NCI-H82 (cell line): ENCODE measurements around the gene RNF114.
A peak's percentile ranks its signal among the peaks of the same experiment; 100 is the strongest.
"Not testable (repeated sequence)": the region's sequence is repeated elsewhere in the genome, so short reads cannot be mapped to it uniquely, and the experiment has no call there.

Source experiments
- DNase-seq: peaks from one replicate; lab custom pipeline; 2025; lab: John Stamatoyannopoulos, UW

The RNF114 gene

DNA sequence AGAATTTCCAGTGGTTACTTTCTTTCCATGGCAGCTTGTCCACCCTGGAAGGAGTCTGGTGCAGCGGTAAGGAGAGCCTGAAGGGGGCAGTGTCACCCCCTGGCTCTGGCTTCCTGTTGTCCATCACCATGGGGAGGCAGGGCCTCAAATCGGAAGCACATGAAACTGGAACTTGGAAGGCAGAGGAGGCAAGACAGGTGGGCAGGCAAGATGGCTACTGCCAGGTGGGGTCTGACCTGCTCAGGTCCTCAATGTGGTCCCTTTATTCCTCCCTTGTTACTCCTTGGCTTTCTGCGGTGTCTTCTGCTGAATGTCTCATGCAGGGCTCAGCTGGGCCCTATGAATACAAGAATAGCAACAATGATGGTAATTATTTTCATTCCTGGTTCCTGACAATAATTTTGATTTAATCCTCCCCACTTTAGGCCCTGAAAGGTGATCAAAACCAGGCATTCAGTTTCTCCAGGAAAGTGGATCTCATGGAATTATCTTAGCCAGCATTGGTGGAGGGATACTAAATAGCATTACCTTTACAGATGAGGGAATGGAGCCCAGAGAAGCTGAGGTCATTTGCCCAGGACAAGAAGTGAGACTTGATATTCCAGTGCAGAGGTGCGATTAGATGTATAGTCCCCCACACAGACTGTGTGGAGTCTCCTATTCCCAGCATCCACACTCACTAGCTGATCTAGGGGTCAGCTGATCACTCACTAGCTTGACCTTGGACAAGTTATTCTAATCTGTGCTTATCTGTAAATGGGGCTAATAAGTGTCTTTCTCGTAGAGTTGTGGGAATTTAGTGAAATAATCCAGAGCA lies 29.0 kb downstream of the RNF114 start:
- DNase-seq: peak; percentile 77

DNA sequence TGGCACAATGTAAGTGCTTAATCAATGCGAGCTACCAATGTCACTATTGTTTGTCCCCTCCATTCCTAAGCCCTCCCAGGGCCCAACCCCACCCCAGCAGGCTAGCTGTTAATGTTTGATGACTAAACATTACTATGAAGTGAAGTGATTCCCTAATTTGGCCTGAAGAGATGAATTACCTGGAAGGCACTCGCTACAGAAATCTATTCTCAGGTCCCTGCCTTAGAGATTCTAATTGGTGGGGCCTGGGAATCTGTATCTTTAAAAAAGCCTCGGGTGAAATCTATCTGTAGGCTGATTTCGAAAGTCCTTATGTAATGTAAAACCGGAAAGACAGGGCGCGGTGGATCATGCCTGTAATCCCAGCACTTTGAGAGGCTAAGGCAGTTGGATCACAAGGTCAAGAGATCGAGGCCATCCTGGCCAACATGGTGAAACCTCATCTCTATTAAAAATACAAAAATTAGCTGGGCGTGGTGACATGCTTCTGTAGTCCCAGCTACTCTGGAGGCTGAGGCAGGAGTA lies 29.6 kb downstream of the RNF114 start:
- no peak for DNase-seq

DNA sequence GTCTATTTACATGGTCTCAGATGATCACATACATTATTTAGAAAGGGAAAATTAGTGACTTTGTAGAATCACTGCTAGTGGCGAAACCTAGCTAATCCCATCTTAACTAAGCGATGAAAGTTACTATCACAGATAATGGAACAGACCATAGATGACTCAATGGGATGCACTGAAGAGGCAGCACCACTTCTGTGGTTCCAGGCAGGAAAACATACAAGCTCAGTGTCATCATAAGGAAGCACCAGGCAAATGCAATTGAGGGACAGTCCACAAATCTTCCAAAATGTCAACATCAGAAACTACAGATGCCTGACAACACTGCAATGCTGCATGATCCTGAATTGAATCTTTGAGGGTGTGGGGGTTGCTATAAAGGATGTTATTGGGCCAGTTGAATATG lies 30.7 kb downstream of the RNF114 start:
- no peak for DNase-seq

DNA sequence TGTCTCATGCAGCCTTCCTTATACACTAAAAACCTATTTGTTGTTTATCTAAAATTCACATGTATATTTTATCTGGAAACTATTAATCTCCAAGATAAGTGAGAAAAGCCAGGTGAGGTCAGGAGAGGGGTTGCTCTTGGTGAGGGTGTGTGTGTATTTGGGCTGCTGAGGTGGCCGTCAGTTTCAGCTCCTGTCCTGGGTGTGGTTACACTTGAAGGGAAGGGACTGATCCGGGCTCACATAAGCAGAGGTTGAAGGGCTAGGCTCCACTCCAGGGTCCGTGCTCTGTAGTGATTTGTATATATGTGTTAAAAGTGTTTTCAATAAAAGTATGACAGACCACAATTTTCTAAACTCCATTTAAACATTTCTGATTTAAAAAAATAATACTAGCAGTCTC lies 33.0 kb downstream of the RNF114 start:
- DNase-seq: no peak

DNA sequence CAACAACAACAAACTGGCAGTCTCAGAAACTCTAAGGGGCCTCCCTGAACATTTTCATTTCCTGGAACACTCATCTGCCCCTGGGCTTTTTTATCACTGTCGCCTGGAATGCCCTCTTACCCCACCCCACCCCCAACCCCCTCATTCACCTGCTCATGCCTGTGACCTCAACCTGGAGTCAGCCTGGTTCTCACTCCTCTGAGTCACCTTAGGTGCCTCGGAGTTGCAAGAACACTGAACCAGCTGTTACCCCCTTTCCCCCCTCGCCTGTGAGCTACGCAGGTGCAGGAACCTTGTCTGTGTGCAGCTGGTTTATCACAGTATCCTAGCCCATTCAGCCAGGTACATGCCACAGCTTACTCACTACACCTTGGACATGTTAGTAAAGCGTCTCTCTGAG lies 33.7 kb downstream of the RNF114 start:
- DNase-seq: no peak

DNA sequence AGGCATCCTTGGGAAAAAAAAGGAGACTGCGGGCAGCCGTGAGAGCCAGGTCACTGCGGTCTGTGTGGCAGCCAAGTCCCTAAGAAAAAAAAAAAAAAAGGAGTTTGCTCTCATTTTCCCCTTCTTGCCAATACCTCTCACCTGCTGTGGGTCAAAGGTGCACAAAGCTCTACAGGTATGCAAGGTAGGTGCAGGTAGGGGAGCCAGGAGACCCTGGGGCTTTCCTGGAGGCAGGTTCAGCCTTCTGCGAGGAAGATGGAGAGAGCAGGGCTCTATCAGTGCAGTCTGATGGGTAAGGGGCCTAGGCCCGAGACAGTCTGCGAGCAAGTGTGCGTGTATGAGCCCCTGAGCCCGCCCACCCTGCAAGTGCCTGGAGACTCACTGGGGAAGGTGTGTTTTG lies 34.3 kb downstream of the RNF114 start:
- DNase-seq: no peak

DNA sequence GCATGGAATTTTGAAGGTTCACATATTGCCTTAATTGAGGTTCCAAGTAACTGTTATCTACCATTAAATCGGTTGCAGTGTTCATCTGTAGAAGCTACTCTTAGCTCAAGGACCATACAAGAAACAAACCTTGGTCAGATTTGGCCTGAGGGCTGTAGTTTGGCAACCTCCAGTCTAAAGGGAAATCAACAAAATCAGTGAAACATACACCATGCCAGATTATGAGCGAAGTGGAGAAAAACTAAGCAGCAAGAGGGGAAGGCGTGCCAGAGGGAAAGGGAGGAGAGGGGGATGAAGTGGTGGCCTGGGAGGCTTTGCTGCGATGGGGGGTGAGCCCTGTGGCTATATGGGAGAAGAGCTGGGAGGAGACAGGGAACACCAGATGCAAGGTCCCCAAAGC lies 37.8 kb downstream of the RNF114 start:
- no peak for DNase-seq

DNA sequence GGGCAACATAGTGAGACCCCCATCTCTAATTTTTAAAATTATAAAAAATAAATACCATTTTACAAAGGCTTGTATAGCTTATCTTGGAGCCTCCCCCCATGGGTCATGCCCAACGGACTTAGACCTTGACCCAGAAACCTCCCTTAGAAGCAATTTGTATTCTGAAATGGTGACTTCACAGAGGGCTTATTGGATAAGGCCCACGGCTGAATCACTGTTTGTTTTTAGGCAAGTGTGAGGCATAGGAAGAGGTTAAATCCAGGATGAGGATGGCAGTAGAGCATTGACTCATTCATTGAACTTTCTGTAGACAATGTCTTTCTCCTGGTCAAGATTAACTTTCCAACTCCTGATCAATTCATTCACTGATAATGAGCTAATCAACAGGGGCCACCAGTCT lies 40.3 kb downstream of the RNF114 start:
- no peak for DNase-seq

DNA sequence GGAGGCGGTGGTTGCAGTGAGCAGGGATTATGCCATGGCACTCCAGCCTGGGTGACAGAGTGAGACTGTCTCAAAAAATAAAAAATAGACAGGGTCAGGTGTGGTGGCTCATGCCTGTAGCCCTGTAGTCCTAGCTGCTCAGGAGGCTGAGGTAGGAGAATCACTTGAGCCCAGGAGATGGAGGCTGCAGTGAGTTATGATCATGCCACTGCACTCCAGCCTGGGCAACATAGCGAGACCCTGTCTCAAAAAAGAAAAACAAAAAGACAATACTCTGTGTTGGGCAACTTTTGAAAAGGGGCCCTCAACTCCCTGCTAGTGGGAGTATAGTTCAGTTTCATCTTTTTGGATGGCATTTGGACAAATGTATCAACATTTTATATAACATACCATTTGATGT lies 41.5 kb downstream of the RNF114 start:
- DNase-seq: not testable (repeated sequence)

DNA sequence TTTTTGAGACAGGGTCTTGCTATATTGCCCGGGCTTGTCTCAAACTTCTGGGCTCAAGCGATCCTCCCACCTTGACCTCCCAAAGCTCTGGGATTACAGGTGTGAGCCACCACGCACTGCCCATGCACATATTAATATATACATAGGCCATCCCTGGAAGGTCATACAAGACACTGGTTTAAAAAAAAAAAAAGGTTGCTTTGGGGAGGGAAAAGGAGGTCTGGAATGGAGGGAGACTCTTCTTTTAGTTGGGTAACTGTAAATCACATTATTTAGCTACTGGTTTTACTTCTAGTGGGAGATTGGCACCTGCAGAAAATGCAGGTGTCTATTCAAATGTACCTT lies 42.5 kb downstream of the RNF114 start:
- no peak for DNase-seq

DNA sequence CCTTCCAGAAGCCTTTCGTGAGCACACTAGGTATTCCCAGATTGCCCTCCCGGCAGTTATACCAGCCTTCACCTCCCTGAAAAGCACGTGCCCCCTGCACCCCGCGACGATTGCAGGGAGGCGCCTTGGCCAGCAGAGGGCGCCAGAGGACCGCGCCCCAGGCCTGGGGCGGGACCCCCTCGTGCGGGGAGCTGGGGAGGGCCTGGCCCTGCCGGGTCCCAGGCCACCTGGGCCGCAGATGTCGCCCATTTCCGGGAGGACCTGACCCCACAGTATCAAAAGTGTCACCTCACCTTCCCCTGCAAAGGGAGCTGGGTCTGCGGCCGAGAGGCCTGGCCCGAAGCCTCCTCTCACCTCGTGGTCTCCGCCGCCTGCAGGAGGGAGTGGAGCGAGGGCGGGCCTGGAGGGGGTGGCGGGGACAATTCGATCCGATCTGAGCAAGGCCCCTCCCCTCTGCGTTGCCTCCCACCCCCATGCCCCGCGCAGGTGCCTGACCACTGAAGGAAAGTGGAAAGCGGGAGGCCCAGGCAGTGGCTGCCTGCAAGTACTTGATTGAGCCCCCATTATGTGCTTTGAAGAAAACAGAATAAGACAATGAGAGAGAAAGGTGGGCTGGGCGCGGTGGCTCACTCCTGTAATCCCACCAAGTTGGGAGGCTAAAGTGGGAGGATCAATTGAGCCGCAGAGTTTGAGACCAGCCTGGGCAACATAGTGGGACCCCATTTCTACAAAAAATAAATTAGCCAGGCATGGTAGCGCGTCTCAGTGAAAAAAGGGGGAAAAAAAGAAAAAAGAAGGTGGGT lies 43.0 kb downstream of the RNF114 start:
- peak; percentile 88 for DNase-seq

DNA sequence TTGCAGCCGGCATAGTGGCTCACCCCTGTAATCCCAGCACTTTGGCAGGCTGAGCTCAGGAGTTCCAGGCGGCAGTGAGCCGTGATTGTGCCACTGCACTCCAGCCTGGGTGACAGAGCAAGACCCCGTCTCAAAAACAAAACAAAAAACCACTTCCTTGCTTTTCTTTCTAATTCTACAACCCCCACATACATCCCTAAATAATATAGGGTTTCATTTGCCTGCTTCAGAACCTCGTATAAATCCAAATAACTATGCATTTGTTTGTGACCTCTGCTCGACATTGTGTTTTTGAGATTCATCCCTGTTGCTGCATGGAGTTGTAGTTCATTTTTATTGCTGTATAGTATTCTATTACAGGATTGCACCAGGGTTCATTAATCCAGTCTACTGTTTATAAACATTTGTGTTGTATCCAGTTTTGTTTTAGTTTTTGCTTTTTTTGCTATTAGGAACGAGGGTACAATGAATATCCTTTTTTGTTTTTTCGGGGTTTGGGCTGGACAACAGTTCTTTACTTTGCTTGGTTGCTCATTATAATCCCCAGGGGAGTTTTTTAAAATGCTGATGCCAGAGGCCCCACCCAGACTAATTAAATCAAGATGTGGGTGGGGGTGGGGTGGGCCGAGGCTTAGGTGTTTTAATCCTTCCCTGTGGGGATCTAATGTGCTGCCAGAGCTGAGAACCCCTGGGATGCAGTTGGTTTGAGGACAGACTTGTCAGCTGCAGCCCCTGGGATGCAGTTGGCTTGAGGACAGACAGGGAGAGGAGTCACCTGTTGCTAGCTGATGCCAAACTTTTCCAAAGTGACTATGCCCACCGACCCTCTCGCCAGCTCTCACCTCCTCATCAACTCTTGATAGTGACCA lies 44.2 kb downstream of the RNF114 start:
- peak; percentile 87 for DNase-seq

DNA sequence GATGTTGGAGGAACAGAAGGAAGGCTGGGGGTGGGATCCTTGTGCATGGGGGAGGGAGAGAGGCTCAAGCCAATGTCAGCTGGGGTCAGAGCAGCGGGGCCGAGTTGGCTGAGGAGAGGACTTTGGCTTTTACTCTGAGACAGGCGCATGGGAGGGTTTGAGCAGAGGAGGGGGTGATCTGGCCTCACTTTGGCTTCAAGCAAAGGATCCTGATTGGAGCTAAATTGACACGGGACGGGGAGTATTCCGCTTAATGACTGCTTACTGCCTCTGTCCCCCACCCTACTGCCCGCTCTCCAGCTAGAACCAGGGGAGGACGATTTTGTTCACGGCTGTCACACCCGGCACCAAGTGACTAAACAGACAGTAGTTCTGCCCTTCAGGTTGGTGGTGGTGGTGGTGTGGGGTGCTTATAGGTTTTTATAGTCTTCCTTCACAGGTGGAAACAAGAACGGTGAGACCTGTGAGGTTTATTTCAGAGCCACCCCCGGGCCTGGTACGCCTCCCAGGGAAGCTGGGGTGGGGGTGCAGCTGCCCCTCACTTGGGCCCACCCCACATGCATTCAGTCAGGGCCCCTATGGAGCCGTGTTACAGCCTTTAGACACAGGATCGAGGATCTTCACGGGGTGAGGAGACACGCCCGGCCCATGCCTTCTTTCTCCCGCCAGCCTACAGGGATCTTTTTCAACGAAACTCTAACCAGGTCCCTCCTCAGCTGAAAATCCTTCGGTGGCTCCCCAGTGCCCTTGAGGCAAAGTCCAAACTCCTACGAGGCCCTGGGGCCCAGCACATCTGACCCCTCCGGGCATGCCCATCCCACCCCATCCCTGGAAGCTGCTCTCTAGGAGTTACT lies 45.2 kb downstream of the RNF114 start:
- DNase-seq: peak; percentile 45

DNA sequence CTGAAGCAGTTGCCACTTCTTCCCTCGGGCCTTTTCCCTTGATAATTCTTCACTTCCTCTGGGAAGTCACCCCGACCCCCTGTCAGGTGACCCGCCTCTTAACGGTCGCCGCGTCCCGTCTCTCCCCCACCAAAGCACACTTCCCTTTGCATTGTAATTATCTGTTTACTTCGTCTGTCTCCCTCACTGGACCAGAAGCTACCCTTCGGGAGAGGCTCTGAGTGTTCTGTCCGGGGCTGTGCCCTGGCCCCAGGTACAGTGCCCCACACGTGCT lies 45.8 kb downstream of the RNF114 start:
- no peak for DNase-seq

DNA sequence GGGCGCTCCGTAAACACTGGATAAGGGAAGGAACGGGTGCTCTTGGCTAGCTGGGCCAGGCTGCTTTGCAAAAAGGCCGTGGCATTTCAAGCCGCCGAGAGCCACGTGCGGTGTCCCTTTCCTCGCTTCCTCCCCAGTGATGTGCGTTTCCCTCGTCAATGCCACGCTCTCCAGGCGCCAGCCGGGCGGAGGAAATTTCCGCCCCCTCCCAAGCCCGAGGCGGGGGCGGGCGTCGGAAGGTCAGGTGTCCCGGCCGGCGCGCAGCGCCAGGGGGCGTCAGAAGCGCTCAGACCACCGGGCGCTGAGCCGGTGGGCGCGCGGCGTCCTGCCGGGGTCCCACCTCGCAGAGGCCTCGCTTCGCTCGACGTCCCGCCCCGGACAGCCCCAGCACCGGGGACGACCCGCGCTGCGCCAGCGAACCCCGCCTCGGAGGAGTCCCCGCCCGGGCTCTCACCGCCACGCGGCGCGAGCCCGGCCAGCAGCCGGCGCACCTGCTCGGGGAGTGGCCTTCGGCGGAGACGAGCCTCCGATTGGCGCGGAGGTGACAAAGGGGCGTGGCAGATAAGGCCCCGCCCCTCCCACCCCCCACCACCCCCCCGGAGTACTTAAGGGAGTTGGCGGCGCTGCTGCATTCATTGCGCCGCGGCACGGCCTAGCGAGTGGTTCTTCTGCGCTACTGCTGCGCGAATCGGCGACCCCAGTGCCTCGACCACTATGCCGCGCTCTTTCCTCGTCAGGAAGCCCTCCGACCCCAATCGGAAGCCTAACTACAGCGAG lies 46.3 kb downstream of the RNF114 start, which contains the start of gene SNAI1:
Gene SNAI1 (plus strand): TSS at position 635 of the 777 bp plus-strand sequence. CDS start 80 bp downstream, at position 715.
- peak; percentile 95 for DNase-seq

DNA sequence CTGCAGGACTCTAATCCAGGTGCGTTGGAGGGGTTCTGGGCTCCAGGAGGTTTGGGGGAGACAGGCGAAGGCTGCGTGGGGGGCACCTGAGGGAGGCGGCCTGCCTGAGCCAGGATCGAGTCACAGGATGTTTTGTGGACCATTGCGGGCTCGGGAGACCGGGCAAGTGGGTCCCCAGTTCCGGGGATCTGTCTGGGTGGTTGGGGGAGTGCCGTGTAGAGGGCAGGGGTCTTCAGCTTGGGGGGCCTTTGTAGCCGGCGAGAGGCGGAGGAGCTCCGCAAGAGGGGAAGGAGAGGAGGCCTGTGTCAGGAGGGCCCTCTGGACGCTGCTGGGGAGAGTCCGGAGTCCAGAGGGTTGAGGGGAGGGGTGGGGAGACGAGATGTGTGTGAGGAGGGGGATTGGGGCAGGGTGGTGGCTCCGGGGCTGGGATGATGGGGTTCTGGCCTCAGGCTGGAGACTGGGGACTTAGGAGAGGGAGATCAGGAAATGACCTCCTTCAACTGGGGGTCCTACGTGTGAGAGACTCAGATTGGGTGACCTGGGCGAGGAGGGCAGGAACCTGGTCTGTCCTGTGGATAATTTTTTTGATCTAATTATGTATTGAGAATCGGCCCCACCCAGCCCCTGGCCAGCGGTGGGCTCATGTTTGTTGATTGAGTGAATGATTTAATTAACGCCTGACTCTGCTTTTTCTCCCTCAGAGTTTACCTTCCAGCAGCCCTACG lies 47.1 kb downstream of the RNF114 start:
- DNase-seq: peak; percentile 48

DNA sequence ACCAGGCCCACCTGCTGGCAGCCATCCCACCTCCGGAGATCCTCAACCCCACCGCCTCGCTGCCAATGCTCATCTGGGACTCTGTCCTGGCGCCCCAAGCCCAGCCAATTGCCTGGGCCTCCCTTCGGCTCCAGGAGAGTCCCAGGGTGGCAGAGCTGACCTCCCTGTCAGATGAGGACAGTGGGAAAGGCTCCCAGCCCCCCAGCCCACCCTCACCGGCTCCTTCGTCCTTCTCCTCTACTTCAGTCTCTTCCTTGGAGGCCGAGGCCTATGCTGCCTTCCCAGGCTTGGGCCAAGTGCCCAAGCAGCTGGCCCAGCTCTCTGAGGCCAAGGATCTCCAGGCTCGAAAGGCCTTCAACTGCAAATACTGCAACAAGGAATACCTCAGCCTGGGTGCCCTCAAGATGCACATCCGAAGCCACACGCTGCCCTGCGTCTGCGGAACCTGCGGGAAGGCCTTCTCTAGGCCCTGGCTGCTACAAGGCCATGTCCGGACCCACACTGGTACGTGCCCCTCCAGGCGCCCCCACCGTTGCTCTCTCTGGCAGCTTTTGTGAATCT lies 47.7 kb downstream of the RNF114 start:
- DNase-seq: no peak

DNA sequence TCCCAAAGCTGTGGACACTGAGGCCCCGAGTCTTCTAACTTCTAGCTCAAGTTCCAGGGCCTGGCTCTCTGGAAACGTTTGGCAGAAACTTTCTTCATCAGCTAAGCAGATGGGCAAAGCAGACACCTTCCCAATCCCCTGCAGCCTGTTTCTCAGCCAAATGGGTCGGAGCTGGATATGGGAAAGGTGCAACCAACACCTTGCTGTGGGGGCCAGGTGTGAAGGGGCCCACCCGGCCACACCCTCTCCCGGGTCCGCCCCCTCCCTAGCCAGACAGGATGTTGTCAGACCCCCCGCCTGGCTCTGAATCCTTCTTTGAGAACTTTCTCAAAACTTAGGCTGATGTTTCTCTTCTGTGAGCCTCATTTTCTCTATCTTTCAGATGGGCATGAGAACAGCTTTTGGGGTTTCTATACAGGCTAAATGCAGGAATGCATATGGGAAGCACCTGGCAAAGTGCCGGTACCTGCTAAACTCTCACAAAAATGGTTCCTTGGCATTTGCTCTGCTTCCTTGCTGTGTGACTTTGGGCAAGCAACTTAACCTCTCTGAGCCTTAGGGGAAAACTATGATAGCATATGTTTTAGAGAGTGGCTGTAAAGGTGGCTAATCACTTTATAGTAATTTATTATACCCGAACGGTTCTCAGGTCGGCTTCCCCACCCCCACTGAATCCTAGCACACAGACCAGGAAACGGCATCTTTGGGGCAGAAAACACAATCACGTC lies 48.4 kb downstream of the RNF114 start:
- DNase-seq: no peak

DNA sequence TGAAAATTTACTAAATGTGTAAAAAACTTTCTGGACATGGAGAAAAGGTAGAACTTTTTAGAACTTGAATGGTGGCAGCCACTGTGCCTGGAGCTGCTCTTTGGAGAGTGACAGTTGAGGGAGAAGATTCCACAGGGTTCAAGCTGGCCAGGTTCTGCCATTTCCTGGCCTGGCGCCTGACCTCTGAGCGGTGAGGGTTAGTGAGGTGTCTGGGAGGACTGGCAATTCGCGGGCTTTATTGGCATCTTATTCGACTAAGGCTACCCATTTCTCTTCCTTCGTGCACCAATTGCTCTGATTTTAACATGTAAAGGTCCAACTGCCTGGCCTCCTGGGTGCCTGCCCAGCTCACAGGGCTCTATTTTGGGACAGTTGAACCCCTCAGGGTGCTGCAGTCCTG lies 49.0 kb downstream of the RNF114 start:
- DNase-seq: no peak
